Dermis microvascular lymphatic vessel endothelial cell (primary cell): ENCODE data around the gene NOP16. TPM values are rescaled to one million over a fixed set of nuclear protein-coding genes. Genes with fewer than 3 reads are reported as not detected.

ENCODE experiments used
- DNase-seq, 2 donors: peaks; one replicate each; pipeline versions ENCODE4 v3.0.0 to v3.0.0-alpha.2; 2010; ENCODE audit warnings: low read depth in 2 of 2
- total RNA-seq: library from RNA; depleted of rRNA; stranded (reverse); fragments of >200 nt; gene quantifications from 2 replicates; pipeline ENCODE4 v1.2.1, GENCODE V29; 2014

NOP16 gene
- total RNA-seq, 1 donor from 2014 or later: 10.7 TPM

- DNase-seq: no peak
Observed at GRCh38 chr5:176386491-176386890, 1.9 kb downstream of the NOP16 start.

GRCh38 chr5:176384991-176385390 is 3.4 kb downstream of the NOP16 start:
- no peak for DNase-seq

- no peak for DNase-seq
Observed at GRCh38 chr5:176384366-176384930, 4.0 kb downstream of the NOP16 start.

GRCh38 chr5:176383961-176384360 is 4.4 kb downstream of the NOP16 start:
- no peak for DNase-seq

- no peak for DNase-seq
Observed at GRCh38 chr5:176383248-176383905, 5.0 kb downstream of the NOP16 start.

- no peak for DNase-seq
Observed at GRCh38 chr5:176382721-176383120, 5.7 kb downstream of the NOP16 start.

GRCh38 chr5:176381979-176382378 is 6.4 kb downstream of the NOP16 start:
- DNase-seq: no peak

- no peak for DNase-seq
Observed at GRCh38 chr5:176381423-176381822, 7.0 kb downstream of the NOP16 start.

- DNase-seq: no peak
Observed at GRCh38 chr5:176379881-176380280, 8.5 kb downstream of the NOP16 start.

GRCh38 chr5:176373100-176373818 is 15.1 kb downstream of the NOP16 start:
- DNase-seq: no peak

- DNase-seq: no peak
Observed at GRCh38 chr5:176371621-176372539, 16.5 kb downstream of the NOP16 start.

- no peak for DNase-seq
Observed at GRCh38 chr5:176369934-176370711, 18.3 kb downstream of the NOP16 start.

- no peak for DNase-seq
Observed at GRCh38 chr5:176368726-176369125, 19.7 kb downstream of the NOP16 start.

- DNase-seq: no peak
Observed at GRCh38 chr5:176366232-176366894, 22.0 kb downstream of the NOP16 start.

GRCh38 chr5:176365351-176366231 is 22.8 kb downstream of the NOP16 start, which contains the start of gene ARL10:
TSS of gene ARL10 (plus strand) at chr5:176365487. CDS start at chr5:176365564, 77 bp downstream.
- peak in 1 of 2 donors; percentile 48 for DNase-seq

GRCh38 chr5:176364765-176365350 is 23.5 kb downstream of the NOP16 start:
- no peak for DNase-seq

GRCh38 chr5:176362233-176362490 is 26.2 kb downstream of the NOP16 start:
- DNase-seq: no peak

GRCh38 chr5:176361437-176362232 is 26.8 kb downstream of the NOP16 start, which contains the start of gene KIAA1191:
TSS of gene KIAA1191 (minus strand) at chr5:176361764. CDS start at chr5:176359508, 2,256 bp downstream.
- peak; percentile 85 to 92 for DNase-seq
